Renal cortical epithelial cell (primary cell): ENCODE data around the gene PREP. TPM values are rescaled to one million over a fixed set of nuclear protein-coding genes. Genes with fewer than 3 reads are reported as not detected.

Experiments
- DNase-seq: peaks from one replicate; pipeline ENCODE4 v3.0.0-alpha.2; 2011; ENCODE audit warnings: low read depth
- total RNA-seq: library from RNA; depleted of rRNA; stranded (reverse); fragments of >200 nt; gene quantifications from 2 replicates; pipeline ENCODE4 v1.2.3, GENCODE V29; 2014

PREP gene
- total RNA-seq, 1 donor from 2014 or later, result 38.4 TPM

- DNase-seq, result no peak
Observed at GRCh38 chr6:105310371-105310770, 92.5 kb downstream of the PREP start.

GRCh38 chr6:105308840-105309239 lies 94.0 kb downstream of the PREP start:
- no peak for DNase-seq

GRCh38 chr6:105305521-105305920 lies 97.4 kb downstream of the PREP start:
- DNase-seq, result no peak

GRCh38 chr6:105304825-105305224 lies 98.1 kb downstream of the PREP start:
- DNase-seq, result no peak

GRCh38 chr6:105304366-105304765 lies 98.5 kb downstream of the PREP start:
- no peak for DNase-seq

- DNase-seq, result no peak
Observed at GRCh38 chr6:105302617-105303128, 100.2 kb downstream of the PREP start.

- no peak for DNase-seq
Observed at GRCh38 chr6:105301756-105302616, 100.9 kb downstream of the PREP start.

- DNase-seq, result no peak
Observed at GRCh38 chr6:105301072-105301503, 101.8 kb downstream of the PREP start.

GRCh38 chr6:105300090-105300489 lies 102.8 kb downstream of the PREP start:
- DNase-seq, result no peak

GRCh38 chr6:105294129-105294528 lies 108.8 kb downstream of the PREP start:
- no peak for DNase-seq

- DNase-seq, result no peak
Observed at GRCh38 chr6:105292689-105293339, 110.1 kb downstream of the PREP start.

- peak; percentile 46 for DNase-seq
Observed at GRCh38 chr6:105291525-105291924, 111.4 kb downstream of the PREP start.

GRCh38 chr6:105282631-105283585 lies 120.0 kb downstream of the PREP start:
- no peak for DNase-seq

GRCh38 chr6:105280033-105280432 lies 122.8 kb downstream of the PREP start:
- DNase-seq, result no peak

- no peak for DNase-seq
Observed at GRCh38 chr6:105279463-105279862, 123.4 kb downstream of the PREP start.

GRCh38 chr6:105278813-105279212 lies 124.1 kb downstream of the PREP start:
- no peak for DNase-seq

- no peak for DNase-seq
Observed at GRCh38 chr6:105278035-105278434, 124.8 kb downstream of the PREP start.

- no peak for DNase-seq
Observed at GRCh38 chr6:105276374-105276773, 126.5 kb downstream of the PREP start.

GRCh38 chr6:105275542-105275941 lies 127.3 kb downstream of the PREP start:
- DNase-seq, result no peak

- DNase-seq, result no peak
Observed at GRCh38 chr6:105274678-105275077, 128.2 kb downstream of the PREP start.

GRCh38 chr6:105273589-105273988 lies 129.3 kb downstream of the PREP start:
- no peak for DNase-seq

- peak; percentile 35 for DNase-seq
Observed at GRCh38 chr6:105272786-105273185, 130.1 kb downstream of the PREP start.
